Measurements from ENCODE around the gene LASP1.

LASP1 gene

GRCh38 chr17:38870259-38871165, 654 bp downstream of the LASP1 start:
- DNase-seq = peak; percentile 23

GRCh38 chr17:38871247-38872015, 1.6 kb downstream of the LASP1 start:
- no peak for DNase-seq

DNA sequence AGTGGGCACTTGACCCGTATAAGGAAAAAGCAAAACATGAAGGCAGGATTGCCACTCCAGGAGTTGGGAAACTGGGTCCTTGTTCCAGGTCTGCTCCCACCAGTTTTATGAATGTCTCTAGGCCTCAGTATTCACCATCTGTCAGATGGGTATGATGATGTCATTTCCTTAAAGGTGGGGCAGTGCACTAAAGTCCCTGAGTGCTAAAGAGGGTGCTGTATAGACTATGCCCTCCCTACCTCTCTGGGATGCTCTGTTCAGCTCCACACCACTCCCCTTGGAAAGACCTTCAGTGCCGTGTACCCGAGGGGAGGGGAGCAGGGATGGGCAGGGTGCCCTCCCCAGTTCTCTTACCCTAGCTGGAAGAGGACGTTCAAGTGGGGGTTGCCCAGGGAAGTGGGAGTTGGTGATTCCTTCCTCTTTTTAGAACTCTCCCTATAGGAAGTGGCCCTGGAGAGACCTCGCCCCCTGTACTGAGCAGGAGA, 2.2 kb downstream of the LASP1 start:
- no peak for DNase-seq

DNA sequence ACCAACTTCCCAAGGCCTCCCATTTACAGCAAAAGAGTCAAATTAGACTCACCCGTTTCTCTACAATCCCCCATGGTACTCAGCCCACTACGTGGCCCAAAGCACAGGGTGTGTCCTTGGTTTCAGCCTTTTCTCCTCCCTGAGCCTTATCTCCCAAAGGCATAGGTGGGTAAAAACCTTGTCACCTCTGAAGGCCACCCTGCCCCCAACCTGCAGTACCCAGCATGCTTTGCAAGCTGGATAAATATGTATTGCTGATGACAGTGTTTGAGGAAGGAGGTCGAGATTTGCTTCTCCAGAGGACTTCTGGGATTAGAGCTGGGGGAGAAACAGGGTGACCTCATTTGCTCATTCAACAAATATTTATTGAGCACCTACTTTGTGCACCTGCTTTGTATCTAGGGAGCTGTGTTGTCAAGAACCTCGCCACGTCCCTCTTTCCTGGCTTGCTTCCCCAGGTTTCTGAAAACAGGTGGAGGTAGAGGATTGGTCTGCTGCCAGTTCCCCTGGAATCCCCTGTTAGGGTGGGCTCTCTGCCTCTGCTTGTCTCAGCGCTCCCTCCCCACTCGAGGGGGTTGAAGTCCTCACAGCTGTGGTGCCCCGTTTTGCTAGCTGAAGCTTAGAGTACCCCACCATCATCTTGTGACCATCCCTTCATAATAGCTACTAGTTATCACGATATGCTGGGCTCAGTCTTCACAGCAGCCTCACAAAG, 3.0 kb downstream of the LASP1 start:
- no peak for DNase-seq

- no peak for DNase-seq
Observed at GRCh38 chr17:38873640-38874380, 4.0 kb downstream of the LASP1 start.

DNA sequence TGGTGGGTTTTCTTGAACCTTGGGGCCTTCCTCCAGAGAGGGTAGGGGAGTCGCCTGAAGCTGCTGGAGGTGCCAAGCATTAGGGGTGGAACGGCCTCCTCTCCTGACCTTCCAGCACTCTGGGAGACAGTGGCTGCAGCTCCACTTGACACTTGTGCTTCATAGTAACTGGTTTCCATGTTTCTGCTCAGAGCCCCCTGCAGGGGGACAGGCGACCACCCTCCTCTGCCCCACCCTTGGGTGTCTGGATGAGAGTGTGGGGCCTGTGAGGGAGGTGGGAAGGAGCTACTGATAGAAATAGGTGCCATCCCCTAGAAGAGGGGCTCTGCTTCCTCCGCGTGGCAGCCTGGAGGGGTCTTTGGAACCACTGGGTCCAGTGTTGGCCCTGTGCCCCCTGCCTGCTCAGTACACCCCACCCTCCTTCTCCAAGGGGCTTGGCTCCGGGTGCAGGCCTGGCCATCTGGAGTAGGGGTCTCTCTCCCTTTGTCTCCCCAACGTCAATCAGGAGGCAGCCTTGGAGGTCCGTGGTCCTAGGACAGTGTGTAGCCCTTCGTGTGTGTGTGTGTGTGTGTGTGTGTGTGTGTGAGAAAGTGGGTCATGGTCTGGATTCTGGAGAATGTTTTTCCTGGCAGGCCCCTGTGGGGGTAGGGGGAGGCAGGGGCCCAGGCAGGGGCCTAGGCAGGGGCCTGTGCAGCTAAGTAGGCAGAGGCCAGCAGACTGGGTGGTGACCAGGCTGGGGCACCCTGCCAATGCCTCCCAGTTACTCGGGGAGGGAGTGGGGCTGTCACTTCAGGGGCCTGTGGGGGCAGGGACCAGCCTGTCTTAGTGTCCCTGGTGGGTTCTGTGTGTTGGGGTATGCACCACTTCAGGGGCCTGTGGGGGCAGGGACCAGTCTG, 4.9 kb downstream of the LASP1 start:
- DNase-seq = no peak

DNA sequence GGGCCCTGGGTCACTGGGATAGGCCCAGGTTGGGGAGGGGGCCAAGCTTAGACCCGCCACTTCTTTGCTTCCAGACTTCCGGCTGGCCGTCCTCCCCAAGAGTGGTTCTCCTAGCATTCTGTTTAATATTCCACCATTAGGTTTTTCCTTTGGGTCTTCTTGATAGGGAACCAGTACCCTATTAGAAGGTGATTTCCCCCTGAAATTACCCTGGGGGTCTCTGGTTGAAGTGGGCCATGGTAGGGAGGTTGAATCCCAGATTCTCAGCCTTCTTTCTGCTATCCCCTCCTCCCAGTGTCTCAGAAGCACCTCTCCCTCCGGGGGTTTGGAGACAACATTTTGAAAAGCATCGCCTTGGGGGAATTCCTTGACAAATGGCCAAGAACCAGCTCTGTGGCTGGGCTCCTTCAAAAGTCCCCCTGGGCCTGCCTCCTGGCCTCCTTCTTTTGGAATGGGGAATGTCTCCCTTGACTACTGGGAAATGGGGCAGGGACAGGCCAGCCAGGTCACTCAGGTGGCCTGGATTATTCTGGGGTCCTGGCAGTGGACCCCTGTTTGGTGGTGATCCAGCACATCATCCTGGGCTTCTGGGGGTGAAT, 5.7 kb downstream of the LASP1 start:
- DNase-seq = no peak

- no peak for DNase-seq
Observed at GRCh38 chr17:38877130-38877851, 7.4 kb downstream of the LASP1 start.

DNA sequence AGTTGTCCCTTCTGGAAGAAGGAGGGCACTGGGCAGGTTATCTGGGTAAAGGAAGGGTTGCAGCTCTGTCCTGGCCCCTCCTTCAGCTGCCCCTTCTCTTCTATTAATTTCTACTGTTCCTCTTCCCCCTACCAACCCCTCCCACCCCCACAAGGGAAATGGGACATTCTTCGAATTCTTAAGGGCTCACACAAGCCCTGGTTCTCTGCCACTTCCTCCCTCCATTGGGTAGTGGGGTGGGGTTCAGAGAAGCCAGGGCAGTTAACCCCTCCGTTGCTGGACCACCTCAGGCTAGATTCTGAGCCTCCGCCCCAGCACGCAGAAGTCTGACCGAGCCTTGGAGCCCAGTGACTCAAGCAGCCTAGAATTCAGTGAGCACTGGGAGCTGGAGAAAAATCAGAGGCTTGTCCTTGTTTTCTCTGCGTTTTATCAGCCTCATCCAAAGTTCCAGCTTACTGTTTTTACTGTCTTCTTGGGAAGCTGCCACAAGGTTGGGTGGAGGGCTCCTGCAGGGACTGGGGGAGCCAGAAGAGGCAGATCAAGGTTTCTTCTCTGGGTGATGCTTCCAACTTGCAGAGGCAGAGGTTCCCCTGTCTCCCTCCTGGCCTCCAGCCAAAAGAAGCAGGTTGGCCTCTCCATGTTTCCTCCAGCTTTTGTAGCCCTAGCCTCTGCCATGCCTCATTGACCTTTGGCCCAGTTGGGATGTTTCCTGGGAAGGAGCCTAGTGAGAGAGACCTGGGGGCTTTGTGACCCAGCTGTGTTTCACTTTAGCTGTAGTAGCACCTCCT, 10.2 kb downstream of the LASP1 start:
- DNase-seq = peak; percentile 14

DNA sequence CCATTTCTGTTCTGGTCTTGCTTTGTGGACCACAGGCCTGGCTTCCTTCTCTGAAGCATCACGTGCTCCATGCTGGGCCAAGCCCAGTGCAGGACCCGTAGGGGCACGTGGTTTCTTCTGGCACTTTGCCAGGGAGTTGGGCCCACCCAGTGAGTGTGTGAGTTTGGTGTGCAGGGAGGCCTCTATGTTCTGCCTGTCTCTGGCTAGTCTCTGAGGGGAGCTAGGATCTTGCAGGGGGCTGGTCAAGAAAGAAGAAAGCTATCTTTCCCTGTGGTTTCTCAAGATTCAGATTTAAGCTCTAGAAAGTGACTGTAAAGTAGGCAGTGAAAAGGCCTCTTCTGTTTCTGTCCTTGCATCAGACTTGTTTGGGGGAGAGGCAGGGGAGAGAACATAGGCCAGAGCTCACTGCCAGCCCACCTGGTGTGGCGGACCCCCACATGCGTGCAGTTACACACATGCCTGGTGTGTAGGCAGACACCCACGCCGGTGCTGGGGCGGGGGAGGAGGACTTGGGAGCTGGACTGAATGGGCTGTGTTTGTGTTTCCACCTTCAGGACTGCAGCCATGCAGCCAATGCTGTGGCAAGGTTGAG, 11.8 kb downstream of the LASP1 start:
- no peak for DNase-seq

- DNase-seq = no peak
Observed at GRCh38 chr17:38882870-38883269, 13.0 kb downstream of the LASP1 start.

GRCh38 chr17:38883592-38884526, 14.0 kb downstream of the LASP1 start:
- no peak for DNase-seq

GRCh38 chr17:38885044-38885727, 15.3 kb downstream of the LASP1 start:
- no peak for DNase-seq

DNA sequence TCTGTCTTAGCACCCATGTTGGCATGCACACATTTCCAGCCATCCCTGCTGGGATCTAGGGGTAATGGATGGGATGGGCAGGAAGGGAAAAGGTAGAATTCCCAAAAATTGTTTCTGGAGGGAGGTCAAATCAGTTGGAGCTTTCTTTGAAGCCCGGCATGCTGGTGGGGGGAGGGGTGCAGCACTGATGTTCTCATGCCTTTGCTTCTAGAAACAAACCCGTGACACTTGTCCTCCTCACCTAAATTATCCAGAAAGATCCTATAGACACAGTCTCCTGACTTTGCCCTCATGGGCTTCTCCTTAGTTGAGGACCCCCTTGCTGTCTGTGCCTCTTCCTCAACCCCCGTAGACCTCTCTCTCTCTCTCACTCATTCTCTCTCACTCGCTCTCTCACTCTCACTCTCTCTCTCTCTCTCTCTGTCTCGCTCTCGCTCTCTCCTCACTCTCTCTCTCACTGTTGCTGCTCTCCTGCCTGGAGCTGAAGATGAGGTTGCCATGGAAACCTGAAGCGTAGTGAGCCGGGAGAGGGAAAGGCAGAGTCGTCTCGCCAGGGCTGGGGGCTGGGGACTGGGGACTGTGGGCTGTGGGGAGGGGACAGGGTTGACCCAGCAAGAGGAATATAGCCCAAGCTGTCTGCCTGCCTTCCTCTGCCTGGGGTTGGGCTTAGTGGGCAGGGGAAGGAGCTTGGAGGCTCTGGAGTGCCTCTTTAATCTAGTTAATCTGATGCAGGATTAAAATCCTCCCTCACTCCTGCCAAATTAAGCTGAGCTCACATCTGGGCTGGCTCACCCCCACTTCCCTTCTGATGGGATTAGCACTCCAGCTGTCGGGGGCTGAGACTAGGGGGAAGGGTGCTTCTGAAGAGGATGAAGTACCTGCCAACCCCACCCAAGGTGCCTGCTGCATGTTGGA, 16.1 kb downstream of the LASP1 start:
- DNase-seq = no peak

DNA sequence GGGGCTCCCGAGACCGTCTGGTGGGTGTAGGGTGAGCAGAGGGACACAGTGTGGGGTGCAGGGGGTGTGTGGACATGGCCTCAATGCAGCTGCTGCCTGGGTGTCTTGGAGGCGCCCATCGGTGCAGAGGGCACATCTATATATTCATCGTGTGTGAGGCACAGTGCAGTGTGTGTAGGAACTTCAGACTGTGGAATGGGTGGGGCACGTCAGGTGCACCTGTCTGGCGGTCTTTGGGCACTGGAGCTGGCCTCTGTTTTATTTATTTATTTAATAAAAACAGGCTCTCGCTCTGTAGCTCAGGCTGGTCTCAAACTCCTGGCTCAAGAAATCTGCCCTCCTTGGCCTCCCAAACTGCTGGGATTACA, 16.8 kb downstream of the LASP1 start:
- no peak for DNase-seq

- no peak for DNase-seq
Observed at GRCh38 chr17:38888842-38889241, 19.0 kb downstream of the LASP1 start.
